ENCODE results near the gene THEMIS. TPM values are rescaled to one million over a fixed set of nuclear protein-coding genes. Genes with fewer than 3 reads are reported as not detected.

The THEMIS gene
- total and polyA plus RNA-seq, 8 donors: 0.05 to 0.70 (median 0.28) TPM; not detected in 1

DNA sequence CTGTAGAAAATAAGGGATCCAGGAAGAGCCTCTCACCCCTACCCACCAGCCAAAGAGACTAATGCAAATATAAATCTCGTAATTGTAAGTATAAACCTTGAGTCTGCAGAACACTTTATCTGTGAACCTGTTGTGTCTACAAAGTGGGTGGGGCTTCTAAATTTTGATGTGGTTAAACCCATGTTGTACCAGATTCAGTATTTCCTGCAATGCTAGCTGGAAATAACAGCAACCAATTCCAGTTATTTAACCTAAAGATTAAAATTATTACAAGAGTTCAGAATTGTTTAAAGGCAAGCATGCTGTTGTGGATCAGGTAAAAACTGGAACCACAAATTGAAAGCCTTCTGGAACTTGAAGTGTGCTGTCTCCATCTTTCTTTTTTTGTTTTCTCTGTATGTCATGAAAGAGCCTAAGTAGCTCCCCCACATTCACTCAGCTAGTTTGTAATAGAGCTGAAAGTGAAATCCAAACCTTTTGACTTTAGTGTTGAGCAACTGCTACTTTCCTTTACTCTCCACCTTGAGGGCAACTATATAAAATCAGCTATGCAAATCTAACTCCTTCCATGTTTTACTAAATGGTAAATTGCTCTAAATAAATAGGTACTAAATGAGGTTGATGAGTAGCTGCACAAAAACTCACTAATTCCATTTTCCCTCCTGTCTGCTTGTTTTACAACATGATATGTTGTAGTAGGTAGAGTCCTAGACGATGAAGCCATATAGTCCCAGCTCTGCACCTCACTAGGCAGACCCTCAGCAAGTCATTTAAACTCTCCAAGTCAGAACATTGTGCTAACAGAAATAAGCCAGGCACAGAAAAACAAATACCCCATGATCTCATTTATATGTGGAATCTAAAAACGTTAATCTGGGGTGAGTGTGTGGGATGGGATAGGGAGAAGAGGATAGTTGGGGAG is 17.9 kb upstream of the THEMIS start:
- H3K27ac ChIP-seq: no peak overlapping the region
- DNase-seq (no peak), FAIRE-seq (no peak), ATAC-seq (no peak)
- H3K9me3 ChIP-seq: no peaks in the 10 kb centered on the region
- intact Hi-C loops (cut with DNase I): no loop called here
- WGBS, 2 donors: 44 to 51% methylated on average over 3 of the region's 3 CpGs
- H3K27me3 ChIP-seq: no peaks in the 10 kb centered on the region
- H3K36me3 ChIP-seq: no peaks in the 10 kb centered on the region
- TF ChIP-seq, protein P1, sequence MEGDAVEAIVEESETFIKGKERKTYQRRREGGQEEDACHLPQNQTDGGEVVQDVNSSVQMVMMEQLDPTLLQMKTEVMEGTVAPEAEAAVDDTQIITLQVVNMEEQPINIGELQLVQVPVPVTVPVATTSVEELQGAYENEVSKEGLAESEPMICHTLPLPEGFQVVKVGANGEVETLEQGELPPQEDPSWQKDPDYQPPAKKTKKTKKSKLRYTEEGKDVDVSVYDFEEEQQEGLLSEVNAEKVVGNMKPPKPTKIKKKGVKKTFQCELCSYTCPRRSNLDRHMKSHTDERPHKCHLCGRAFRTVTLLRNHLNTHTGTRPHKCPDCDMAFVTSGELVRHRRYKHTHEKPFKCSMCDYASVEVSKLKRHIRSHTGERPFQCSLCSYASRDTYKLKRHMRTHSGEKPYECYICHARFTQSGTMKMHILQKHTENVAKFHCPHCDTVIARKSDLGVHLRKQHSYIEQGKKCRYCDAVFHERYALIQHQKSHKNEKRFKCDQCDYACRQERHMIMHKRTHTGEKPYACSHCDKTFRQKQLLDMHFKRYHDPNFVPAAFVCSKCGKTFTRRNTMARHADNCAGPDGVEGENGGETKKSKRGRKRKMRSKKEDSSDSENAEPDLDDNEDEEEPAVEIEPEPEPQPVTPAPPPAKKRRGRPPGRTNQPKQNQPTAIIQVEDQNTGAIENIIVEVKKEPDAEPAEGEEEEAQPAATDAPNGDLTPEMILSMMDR (IDR thresholded peaks at IDR 0.05): no peak
- H3K4me1 ChIP-seq: no peaks in the 10 kb centered on the region
- H3K4me3 ChIP-seq: no peak overlapping the region

DNA sequence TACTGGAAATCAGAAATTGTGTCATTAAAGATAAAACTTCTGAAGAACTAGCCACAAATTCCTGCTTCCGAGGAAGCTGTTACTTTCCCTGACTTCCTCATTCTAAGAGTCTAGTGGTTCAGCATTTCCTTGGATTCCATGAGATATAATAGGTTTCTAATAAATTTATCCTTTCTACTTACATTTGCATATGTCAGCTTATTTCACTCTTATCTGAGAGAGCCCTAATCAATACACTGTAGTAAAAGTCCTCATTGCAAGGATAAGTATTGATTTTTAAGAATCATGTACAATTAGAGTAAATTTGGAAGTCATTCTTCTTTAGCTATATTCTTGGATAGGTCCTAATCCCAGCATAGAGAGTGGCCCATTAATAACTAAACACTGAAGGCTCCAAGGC is 16.9 kb upstream of the THEMIS start:
- no peak for FAIRE-seq
- WGBS, 2 donors: 79 to 83% methylated on average over 1 of the region's 1 CpG
- TF ChIP-seq, protein P1 (IDR thresholded peaks at IDR 0.05): no peak

DNA sequence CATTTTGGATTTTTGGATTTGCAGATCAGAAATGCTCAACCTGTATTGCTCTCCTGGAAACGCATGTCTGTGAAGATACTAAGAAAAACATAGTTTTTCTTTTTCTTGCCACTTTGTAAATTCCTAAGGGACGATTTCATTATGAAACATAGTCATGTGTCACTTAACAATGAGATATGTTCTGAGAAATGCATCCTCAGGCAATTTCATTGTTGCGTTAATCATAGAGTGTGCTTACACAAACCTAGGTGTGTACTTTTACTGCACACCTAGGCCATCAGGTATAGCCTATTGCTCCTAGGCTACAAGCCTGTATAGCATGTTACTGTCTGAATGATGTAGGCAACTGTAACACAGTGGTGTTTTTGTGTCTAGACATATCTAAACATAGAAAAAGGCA is 13.4 kb upstream of the THEMIS start:
- TF ChIP-seq, protein P1 (IDR thresholded peaks at IDR 0.05): no peak
- WGBS, 2 donors: 69 to 75% methylated on average over 3 of the region's 3 CpGs

More for the DNA sequence above, 16.9 kb upstream of the THEMIS start:
- no peaks in the 10 kb centered on the region for H3K9me3 ChIP-seq
- ATAC-seq (no peak), DNase-seq (no peak)
- H3K27ac ChIP-seq: no peak overlapping the region
- H3K4me1 ChIP-seq: no peaks in the 10 kb centered on the region
- H3K36me3 ChIP-seq: no peaks in the 10 kb centered on the region
- no peak overlapping the region for H3K4me3 ChIP-seq
- intact Hi-C loops (cut with DNase I): no loop called here
- H3K27me3 ChIP-seq: no peaks in the 10 kb centered on the region

DNA sequence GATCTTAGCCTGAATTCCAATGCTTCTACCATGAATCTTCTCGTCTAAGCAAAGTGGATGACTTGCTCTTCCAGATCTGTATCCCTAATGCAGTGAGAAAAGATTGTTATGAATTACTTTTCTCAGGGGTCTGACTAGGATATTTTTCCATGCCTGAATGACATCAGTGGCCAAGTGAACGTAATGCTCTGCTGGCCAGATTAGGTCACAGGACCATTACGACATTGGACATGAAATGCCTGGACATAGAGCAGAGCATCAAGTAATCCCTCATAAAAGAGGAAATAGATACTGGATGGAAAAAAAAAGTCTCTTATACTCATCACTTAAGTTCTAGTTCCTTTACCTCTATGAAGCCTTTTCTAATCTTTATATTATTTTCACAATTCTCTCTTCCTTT is 12.1 kb upstream of the THEMIS start:
- TF ChIP-seq, protein P1 (IDR thresholded peaks at IDR 0.05): no peak
- ATAC-seq (no peak), FAIRE-seq (no peak), DNase-seq (no peak)
- H3K27me3 ChIP-seq: no peaks in the 10 kb centered on the region
- no peak overlapping the region for H3K27ac ChIP-seq
- 45 to 49% methylated on average over 3 of the region's 3 CpGs for WGBS, 2 donors
- no peaks in the 10 kb centered on the region for H3K4me1 ChIP-seq
- no peaks in the 10 kb centered on the region for H3K36me3 ChIP-seq
- intact Hi-C loops (cut with DNase I): no loop called here
- H3K4me3 ChIP-seq: no peak overlapping the region
- no peaks in the 10 kb centered on the region for H3K9me3 ChIP-seq

More for the DNA sequence above, 13.4 kb upstream of the THEMIS start:
- H3K9me3 ChIP-seq: no peaks in the 10 kb centered on the region
- no peak overlapping the region for H3K27ac ChIP-seq
- H3K27me3 ChIP-seq: no peaks in the 10 kb centered on the region
- FAIRE-seq (no peak), ATAC-seq (no peak), DNase-seq (no peak)
- no peak overlapping the region for H3K4me3 ChIP-seq
- no peaks in the 10 kb centered on the region for H3K36me3 ChIP-seq
- intact Hi-C loops (cut with DNase I): no loop called here
- no peaks in the 10 kb centered on the region for H3K4me1 ChIP-seq

All from pancreas (tissue), 10 donors.